Kidney capillary endothelial cell (primary cell): ENCODE results near the gene SLC2A9.

Source experiments
- DNase-seq: peaks from one replicate; pipeline ENCODE4 v3.0.0-alpha.2; 2018; ENCODE audit warnings: low spot score

The SLC2A9 gene

DNA sequence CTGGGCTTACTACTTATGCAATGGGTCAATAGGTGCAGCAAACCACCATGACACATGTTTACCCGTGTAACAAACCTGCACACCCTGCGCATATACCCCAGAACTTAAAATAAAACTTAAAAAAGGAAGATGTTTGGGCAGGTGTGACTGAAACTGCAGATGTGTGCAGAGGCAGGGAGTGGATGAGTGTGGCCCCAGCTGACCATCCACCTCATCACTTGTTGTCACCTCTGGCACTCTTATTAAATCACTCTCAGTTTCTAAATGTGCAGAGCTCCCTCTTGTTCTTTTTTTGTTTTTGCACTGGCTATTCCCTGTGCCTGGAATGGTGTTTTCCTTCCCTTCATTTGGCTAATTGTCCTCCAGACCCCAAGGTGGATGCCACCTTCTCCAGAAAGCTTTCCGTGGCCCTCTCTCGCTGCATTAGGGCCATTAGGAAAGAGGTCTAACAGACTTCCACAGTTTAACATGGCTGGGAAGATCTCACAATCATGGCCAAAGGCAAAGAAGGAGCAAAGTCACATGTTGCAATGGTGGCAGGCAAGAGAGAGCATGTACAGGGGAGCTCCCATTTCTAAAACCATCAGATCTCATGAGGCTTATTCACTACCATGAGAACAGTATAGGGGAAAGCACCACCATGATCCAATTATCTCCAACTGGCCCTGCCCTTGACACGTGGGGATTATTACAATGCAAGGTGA lies 58.5 kb downstream of the SLC2A9 start:
- DNase-seq: no peak

DNA sequence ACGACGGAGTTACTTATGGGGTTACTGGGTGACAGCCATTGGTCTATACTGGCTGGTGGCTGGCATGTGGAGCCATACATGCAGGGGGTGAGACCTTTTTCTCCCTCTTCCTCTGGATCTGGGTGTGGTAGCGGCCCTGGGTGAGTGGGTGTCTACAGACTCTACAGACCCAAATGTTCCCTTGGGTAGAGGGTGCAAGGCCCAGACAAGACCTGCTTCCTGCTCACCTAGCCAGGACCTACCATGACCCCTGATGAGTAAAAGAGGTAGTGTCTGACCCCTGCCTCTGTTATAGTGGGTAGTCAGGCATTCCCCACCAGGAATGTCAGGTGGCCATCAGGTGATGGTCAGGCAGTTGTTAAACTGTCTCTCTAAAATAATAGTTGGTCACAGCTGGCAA lies 66.8 kb downstream of the SLC2A9 start:
- no peak for DNase-seq

DNA sequence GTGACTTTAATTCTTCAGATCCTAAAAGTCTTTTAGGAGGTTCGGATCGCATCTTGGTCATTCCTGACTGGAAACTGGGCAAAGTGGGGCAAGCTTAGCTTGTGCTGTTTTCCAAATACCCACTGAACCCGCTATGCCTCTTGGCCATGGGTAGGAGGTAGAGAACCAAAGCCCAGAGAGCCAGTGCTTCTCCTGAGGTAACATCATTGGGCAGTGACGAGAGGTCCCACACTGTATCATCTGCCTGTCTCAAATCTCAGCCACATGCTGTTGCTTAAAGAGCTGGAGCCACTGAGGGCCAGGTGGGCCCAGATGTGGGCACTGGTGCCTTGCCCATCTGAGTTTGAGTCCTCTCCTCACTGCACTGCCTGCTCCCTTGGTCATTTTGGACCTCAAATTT lies 68.2 kb downstream of the SLC2A9 start:
- DNase-seq: no peak

DNA sequence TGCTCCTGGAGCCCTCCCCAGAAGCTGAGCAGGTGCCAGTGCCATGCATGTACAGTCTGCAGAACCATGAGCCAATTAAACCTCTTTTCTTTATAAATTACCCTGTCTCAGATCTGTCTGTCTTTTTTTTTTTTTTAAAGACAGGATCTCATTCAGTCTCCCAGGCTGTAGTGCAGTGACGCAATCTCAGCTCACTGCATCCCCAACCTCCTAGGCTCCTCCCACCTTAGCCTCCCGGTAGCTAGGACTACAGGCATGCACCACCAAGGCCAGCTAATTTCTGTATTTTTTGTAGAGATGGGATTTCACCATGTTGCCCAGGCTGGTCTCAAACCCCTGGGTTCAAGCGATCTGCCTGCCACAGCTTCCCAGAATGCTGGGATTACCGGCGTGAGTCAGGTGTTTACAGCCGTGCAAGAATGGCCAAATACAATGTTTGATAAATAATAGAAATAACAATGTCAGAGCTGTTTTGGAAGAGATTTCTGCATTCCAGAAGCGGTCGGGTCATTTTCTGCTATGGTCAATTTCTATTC lies 68.8 kb downstream of the SLC2A9 start:
- DNase-seq: no peak

DNA sequence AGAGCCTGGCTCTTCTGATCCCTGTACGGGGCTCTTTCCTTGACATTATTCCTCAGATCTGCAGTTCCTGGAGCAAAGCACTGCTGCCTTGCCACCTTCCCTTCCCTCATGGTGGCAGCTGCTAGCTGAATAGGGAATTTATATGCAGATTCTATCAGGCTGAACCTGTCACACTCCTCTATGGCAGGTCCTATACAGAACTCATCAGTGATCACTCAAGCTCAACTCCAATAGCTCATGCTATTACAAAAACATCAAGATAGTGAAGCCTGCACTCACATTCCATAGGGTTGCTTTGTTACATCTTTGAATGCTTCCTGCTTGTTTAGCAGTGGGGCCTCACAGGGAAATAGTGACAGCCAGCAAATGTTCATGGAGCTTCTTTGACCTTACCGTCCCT lies 71.7 kb downstream of the SLC2A9 start:
- no peak for DNase-seq

DNA sequence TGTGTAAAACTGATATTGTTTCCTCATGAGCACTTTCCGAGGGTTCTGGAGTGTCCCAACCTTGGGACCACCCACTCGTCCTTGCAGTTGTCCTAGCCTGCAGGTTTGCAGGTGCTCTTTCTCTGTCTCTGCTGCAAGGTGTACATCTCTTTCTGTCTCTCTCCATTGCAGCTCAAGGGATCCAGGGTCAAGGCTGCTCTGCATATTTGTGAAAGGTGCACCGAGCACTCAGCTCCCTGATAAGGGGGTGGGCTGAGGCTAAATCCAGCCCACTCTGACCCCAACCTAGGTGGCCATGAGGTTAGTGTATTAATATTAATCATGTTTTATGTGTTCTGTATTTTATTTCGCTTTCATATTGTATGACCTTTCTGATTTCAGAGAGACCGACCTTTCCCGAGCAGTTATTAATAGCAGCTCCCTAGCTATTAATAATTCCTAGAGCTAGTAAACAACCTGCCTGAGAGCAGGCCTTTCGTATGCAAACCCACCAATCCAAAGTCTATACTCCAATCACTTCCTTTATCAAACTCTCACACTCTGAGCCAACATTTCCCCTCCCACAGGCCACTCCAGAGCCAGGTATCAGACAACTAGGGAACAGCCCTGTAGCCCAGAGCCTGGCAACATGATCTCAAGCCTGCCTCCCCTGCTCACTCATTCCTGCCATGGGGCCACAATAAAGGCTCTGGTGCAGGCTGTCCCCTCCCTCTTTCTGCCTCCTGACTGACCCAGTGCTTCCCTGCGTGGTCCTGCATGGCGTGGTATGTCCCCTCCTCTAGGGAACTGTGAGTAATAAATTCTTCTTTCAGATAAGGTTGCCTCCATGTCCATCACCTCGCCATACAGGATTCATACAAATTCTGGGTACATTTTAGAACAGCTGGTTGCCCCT lies 73.9 kb downstream of the SLC2A9 start:
- no peak for DNase-seq

DNA sequence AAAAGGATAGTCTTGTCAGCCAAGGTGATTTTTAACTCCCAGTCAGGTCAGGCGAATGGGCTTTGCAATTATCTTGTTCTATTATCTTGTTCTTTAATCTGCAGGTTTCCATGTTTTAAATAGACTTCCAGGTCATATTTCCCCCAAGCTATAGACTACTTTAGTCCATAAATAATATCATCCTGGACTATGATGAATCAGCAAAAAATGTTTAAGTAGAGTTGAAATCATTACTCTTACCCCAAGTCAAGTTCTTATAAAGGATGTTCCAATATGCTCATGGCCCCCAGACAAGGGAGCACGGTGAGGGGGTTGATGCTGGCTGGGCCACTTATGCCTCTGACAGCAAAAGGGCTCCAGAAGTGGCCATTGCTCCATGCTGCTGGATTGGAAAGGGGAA lies 75.1 kb downstream of the SLC2A9 start:
- DNase-seq: no peak

DNA sequence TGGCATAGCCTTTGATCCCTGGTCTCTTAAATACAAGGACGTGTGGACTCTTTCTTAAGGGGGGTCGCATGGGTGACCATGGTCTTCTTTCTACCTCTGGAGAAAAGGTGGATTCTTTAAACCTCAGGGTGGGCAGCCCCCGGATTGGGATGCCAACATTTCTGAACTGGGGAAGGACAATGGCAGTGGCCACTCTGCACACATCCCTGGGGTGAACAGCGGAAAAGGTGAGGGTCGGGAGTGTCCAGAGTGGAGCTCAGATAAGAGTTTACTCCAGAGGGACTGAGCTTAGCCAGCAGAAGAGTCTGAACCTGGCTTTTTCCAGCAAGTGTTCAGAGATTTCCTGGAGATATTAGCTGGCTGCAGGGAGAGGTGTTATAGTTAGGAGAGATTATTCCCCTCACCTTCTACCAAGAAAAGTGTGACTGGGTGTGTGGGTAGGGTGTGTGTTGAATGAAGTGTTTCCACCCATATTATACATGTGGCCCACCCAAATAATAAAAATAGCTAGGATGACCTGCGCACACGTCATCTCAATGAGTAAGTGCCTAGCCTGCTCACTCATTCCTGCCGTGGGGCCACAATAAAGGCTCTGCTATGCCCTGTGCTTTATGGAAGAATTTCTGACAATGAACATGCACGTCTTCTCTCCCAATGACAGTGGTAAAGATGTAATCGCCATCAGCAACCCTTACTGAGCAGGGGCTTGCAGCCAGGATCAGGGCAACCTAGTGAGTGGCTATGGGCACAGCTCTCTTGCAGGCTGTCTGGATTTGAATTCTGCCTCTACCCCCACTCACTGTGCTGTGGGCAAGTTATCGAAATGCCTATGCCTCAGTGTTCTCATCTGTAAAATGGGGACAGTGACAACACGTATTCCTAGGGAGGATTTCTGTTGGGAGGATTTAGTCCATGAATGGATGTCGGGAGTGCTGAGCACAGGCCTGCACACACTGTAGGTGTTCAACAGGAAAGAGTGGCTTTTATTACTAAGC lies 76.6 kb downstream of the SLC2A9 start:
- DNase-seq: no peak

DNA sequence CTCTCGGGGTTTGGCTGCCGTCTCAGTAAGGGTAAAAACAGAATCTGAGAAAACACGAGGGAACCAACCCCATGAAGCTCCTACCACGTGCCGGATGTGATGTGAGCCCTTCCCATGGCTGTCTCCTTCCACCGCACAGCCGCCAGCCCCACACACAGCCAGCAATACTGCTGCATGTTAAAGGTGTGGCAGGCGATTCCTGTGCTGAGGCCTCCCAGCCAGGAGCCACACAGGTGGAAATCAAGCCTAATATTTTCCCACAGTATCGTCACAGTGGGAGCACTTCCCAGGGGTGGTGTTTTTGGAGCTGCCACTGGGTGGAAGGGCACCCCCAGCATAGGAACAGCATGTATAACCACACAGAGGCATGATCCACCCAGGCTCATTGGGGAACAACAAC lies 77.5 kb downstream of the SLC2A9 start:
- DNase-seq: no peak

DNA sequence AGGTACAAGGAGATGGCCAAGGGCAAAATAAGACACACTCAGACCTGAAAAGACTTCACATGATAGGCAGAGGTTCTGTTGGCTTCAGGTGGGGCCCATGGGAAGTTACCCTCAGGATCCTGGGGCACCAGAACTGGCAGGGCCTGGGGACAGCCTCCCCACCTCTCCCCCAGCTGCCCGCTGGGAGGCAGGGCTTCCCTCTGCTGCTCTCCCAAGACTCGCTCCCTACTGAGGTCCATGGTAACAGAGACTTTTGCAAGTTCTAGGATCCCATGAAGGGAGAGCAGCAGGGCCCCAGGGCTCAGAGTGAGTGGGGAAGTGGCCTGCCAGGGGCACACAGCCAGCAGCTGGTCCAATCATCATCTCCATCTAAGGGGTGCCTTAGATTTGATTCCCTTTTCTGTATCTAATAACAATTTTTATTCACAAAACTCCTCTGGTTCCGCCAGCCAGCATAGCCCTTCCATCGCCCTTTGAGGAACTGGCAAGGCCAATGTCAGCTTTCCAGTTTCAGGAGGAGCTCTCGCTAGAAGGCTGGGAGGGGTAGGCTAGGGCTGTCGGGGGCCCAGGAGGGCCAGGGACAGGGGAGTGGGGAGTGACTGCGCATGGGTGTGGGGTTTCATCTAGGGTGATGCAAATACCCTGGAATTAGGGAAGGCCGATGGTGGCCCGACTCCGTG lies 78.2 kb downstream of the SLC2A9 start:
- no peak for DNase-seq

DNA sequence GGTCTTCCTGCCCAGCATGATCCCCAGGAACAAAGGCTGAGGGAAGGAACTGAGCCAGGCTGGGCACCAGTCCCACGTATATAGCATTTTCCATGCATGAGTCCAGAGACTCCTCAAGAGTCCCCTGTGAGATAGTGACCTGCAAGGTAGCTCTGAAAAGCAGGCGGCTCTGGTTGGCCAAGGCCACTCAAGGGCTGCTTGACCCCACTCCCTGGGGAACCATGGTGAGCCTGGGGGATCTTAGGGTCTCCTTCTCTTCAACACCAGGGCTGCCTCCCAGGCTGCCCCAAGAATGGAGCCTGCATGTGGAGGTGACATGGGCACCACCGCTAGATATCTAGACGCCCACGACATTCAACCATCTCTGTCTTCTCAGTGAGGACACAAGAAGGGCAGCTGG lies 79.2 kb downstream of the SLC2A9 start:
- no peak for DNase-seq

DNA sequence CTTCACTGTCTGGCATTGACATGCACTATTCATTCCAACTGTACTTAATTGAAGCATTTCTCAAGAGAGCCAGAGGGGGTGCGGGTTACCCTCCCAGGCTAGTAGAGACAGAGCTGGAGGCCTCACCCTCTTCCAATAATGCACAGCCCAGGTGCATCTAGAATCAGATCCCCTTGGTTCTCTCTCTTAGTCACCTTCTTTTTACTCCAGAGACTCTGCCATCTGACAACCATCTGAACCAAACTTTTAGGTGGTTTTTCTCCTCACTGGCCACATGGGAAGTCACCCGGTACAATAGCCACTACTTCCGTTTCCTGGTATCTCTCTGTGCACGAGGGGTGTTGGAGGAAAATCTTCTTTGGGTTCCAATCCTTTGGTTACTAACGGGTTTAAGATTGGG lies 81.3 kb downstream of the SLC2A9 start:
- DNase-seq: no peak

DNA sequence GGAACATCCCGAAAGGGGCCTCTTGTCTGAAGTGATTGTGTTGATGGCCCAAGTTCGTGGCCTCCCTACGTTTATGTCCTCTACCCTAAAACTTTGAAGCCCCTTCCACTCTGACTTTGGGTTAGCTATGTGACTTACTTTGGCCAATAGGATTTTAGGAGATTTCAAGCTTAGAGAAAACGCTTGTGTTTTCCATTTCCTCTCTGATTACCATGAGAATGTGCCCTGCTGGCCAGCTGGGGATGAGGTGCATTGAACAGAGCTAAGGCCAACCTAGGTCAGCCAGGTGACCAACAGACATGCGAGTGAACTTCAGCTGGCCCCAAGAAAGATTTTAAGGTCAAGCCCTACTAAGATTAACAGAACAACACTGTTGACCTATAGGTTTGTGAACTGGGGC lies 82.4 kb downstream of the SLC2A9 start:
- no peak for DNase-seq

DNA sequence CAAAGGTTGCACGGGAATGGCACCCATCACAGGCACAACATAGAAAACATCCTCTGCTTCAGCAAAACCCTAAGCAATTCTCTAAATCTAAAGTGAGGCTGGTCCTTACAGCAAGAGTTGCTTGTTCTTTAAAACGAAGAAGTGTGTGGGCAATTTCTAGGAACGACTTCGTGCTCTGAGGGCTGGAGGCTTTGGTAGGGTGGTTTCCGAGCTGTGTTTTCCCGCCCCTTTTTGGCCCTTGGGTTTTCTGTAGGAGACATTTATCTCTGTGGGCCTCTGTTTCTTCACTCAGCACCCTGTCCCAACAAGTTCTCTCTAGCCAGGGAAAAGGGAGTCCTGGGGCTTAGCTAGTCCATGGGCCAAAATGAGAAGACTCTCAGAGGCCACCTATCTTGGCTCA lies 84.2 kb downstream of the SLC2A9 start:
- DNase-seq: no peak

DNA sequence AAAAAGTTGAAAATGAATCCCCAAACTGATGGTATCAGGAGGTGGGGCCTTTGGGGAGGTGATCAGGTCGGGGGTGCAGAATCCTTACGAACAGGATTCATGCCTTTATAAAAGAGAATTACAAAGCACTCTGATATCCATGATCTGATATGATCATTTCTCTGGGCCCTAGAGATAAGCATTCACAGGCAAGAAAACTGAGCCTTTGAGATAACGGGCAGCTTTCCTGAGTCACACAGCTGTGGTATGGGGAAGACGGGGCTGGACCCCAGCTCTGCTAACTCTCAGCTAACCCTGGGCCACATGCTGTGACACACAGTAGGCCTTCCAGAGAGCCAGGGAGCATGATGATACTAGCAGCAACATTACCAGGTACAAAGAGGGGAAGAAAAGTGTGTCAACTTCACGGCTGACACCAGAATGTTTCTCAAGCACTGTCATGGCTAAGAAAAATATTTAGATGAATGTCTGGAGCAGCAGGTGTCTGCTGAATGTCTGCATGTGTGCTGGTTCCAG lies 85.1 kb downstream of the SLC2A9 start:
- DNase-seq: no peak

DNA sequence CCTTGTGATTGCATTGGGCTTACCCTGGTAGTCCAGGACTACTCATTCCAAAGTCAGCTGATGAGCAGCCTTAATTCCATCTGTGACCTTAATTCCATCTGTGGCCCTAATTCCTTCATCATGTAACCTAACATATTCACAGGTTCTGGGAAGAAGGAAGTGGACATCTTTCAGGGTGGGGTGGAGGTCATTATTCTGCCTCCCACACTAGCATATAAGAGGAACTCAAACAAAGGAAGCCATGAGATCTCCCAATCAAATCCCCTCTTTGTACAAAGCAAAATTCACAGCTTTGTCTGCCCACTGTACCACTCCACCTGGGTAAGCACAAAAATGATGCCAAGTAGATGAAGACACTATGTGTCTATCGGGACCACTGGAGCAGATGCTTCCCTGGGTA lies 87.3 kb downstream of the SLC2A9 start:
- DNase-seq: no peak

DNA sequence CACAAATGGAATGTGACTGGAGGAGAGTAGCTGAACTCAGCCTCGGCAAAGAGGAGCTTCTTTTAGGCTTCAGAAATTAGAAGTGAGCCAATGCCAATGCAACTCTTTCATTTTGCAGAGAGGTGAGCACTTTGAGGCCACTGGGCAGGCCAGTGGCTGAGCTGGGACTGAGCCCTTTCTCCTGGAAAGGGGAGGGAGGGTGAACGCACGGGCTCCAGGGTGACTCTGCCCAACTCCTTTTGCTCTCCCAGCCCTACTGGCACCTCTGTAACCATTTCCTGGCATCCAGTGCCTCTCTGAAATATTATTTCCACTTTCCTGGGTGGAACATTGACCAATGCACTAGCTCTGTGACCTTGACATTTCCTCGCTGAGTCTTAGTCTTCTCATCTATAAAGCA lies 88.1 kb downstream of the SLC2A9 start:
- no peak for DNase-seq

DNA sequence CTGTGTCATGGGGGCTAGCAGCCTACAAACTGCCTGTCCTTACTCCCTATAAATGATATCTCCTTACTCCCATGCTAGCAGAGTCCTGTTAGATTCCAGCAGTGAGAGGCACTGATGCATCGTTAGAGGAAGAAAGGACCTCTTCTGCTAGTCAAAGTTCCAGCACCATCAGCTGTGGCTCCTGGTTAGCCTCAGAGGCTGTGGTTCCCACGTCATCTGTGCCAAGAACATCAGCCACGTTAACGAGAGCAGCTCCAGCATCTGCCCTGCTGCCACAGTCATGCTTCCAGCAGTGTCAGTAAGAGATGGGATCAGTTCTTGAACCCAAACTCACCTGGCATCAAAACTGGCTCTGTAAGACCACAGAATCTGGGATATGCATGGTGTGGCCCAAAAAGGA lies 88.5 kb downstream of the SLC2A9 start:
- no peak for DNase-seq

DNA sequence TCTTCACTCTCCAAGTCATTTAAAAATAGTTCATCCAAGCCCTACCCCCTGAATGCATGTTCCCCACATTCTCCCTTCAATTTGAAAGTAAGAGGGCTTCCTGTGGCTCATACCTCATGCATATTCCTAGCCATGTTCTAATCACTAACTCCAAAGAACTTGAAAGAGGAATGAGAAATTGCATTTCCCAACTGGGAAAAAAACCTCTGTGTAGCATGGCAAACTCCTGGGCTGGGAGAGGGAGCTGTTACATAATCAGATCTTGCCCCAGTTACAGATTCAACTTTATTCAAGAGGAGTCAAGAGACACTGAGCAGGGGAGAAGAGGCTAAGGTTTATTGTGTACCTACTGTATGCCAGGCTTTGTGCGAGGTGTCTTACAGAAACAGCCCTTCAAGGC lies 90.2 kb downstream of the SLC2A9 start:
- no peak for DNase-seq

DNA sequence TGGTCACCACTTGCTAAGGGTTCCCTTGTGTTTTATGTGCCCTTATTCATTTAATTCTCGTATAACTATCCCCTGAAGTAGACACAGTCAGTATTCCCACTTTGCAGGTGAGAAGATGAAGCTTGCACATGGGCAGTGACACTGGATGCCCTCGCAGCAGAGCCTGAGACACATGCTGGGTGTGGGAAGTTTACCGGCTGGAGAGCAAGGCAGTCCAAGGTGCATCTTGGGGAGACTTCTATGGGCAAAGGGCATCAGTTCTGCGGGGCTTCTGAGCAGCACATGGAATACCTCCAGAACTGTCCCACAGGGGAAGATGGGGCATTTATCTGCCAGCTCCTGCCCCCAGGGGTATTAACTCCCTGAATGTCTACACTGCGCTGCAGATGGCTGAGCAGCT lies 92.2 kb downstream of the SLC2A9 start:
- no peak for DNase-seq

DNA sequence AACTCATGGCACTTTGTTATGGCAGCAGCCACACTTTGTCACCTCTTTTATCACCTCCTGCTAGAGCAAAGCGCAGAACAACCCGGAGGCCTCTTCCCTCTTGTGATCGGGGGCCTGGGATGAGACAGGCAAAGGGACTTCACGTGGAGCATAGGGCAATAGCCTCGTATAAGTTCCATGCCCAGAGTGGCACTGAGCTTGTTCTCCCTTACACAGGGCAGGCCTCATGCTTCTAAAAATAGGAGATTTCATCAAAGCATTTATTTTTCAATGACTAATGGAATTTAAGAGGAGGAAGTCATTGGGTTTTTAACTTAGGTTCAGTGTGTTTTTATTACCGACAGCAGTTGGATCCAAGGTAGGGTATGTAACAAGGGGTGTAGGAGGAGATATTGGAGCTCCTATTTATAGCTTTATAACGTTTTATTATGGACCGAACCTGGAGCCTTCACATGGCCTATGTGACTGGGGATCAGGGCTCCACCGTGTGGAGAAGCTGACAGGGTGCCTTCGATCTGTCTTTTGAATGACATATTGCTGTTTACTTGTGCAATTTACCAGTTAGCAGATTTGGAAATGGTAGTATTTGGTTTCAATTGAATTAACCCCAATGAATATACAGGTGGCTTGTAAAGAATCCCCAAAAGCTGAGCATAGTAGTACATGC lies 93.8 kb downstream of the SLC2A9 start:
- DNase-seq: no peak
